WTC11 (cell line): ENCODE data around the gene LTBP3.

Experiments
- KAT7 ChIP-seq: sonication (generic); formaldehyde crosslinking; IDR thresholded peaks from 2 replicates; pipeline ENCODE4 v1.8.1; 2023; ENCODE audit warnings: missing genetic modification reagents, mild to moderate bottlenecking, borderline replicate concordance
- ZNF138 ChIP-seq: sonication (generic); formaldehyde crosslinking; conservative IDR thresholded peaks from 2 replicates; pipeline ENCODE4 v1.8.1; 2022; ENCODE audit warnings: mild to moderate bottlenecking, moderate library complexity, missing genetic modification reagents
- TF ChIP-seq, protein P1 (sequence below): fragments of 200-600 bp; IDR thresholded peaks from 2 replicates; pipeline ENCODE4 v1.8.0; 2022; ENCODE audit warnings: antibody characterized with exemption
- TF ChIP-seq, protein P2 (sequence below): sonication (generic); formaldehyde crosslinking; conservative IDR thresholded peaks from 2 replicates; pipeline ENCODE4 v1.8.1; 2022; ENCODE audit warnings: mild to moderate bottlenecking, missing genetic modification reagents
- TF ChIP-seq, protein P3 (sequence below): fragments of 250-450 bp; sonication (Bioruptor Pico); IDR thresholded peaks from 2 replicates; pipeline ENCODE4 v2.1.2; 2022; ENCODE audit warnings: mild to moderate bottlenecking, moderate library complexity
- TF ChIP-seq, protein P4 (sequence below): sonication (generic); formaldehyde crosslinking; IDR thresholded peaks from 2 replicates; pipeline ENCODE4 v1.8.1; 2023; ENCODE audit warnings: mild to moderate bottlenecking, missing genetic modification reagents, moderate library complexity
- TF ChIP-seq, protein P5 (sequence below): sonication (generic); formaldehyde crosslinking; IDR thresholded peaks from 2 replicates; pipeline ENCODE4 v1.8.1; 2022; ENCODE audit warnings: missing genetic modification reagents, borderline replicate concordance
- TF ChIP-seq, protein P6 (sequence below): sonication (generic); formaldehyde crosslinking; IDR thresholded peaks from 2 replicates; pipeline ENCODE4 v1.8.0; 2023; ENCODE audit warnings: missing genetic modification reagents

DNA sequence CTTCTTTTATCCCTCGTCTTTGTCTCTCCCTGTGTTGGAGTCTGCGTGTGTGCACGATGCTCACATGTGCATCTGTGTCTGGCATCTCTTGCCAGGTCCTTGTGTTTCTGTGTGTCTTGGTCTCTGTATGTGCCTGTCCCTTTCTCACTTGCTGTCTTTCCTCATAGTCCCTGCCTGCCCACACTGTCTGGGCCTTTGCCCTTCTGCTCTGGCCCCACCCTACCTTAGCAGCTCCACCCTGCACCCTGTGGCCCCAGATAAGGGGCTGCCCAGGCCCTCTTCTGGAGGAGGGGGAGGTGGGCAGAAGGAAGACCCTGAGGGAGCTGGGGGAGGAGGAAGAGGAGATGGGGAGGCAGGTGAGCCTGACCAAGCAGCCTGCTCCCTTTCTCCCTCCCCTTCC, 20.5 kb upstream of the LTBP3 start:
- TF ChIP-seq, protein P1, sequence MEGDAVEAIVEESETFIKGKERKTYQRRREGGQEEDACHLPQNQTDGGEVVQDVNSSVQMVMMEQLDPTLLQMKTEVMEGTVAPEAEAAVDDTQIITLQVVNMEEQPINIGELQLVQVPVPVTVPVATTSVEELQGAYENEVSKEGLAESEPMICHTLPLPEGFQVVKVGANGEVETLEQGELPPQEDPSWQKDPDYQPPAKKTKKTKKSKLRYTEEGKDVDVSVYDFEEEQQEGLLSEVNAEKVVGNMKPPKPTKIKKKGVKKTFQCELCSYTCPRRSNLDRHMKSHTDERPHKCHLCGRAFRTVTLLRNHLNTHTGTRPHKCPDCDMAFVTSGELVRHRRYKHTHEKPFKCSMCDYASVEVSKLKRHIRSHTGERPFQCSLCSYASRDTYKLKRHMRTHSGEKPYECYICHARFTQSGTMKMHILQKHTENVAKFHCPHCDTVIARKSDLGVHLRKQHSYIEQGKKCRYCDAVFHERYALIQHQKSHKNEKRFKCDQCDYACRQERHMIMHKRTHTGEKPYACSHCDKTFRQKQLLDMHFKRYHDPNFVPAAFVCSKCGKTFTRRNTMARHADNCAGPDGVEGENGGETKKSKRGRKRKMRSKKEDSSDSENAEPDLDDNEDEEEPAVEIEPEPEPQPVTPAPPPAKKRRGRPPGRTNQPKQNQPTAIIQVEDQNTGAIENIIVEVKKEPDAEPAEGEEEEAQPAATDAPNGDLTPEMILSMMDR, result no peak
- TF ChIP-seq, protein P2, sequence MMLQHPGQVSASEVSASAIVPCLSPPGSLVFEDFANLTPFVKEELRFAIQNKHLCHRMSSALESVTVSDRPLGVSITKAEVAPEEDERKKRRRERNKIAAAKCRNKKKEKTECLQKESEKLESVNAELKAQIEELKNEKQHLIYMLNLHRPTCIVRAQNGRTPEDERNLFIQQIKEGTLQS, result no peak
- TF ChIP-seq KAT7 (CRISPR knock-in tag) (no peak), ZNF138 (no peak)
- TF ChIP-seq, protein P3, sequence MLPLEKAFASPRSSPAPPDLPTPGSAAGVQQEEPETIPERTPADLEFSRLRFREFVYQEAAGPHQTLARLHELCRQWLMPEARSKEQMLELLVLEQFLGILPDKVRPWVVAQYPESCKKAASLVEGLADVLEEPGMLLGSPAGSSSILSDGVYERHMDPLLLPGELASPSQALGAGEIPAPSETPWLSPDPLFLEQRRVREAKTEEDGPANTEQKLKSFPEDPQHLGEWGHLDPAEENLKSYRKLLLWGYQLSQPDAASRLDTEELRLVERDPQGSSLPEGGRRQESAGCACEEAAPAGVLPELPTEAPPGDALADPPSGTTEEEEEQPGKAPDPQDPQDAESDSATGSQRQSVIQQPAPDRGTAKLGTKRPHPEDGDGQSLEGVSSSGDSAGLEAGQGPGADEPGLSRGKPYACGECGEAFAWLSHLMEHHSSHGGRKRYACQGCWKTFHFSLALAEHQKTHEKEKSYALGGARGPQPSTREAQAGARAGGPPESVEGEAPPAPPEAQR, result no peak
- TF ChIP-seq, protein P4, sequence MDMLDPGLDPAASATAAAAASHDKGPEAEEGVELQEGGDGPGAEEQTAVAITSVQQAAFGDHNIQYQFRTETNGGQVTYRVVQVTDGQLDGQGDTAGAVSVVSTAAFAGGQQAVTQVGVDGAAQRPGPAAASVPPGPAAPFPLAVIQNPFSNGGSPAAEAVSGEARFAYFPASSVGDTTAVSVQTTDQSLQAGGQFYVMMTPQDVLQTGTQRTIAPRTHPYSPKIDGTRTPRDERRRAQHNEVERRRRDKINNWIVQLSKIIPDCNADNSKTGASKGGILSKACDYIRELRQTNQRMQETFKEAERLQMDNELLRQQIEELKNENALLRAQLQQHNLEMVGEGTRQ, result no peak
- TF ChIP-seq, protein P5, sequence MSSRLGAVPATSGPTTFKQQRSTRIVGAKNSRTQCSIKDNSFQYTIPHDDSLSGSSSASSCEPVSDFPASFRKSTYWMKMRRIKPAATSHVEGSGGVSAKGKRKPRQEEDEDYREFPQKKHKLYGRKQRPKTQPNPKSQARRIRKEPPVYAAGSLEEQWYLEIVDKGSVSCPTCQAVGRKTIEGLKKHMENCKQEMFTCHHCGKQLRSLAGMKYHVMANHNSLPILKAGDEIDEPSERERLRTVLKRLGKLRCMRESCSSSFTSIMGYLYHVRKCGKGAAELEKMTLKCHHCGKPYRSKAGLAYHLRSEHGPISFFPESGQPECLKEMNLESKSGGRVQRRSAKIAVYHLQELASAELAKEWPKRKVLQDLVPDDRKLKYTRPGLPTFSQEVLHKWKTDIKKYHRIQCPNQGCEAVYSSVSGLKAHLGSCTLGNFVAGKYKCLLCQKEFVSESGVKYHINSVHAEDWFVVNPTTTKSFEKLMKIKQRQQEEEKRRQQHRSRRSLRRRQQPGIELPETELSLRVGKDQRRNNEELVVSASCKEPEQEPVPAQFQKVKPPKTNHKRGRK (CRISPR knock-in tag), result no peak
- TF ChIP-seq, protein P6, sequence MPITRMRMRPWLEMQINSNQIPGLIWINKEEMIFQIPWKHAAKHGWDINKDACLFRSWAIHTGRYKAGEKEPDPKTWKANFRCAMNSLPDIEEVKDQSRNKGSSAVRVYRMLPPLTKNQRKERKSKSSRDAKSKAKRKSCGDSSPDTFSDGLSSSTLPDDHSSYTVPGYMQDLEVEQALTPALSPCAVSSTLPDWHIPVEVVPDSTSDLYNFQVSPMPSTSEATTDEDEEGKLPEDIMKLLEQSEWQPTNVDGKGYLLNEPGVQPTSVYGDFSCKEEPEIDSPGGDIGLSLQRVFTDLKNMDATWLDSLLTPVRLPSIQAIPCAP, result no peak
